Endothelial cell of umbilical vein (primary cell): ENCODE measurements around the gene PTGES2. TPM values are rescaled to one million over a fixed set of nuclear protein-coding genes. Genes with fewer than 3 reads are reported as not detected.

ENCODE experiments used
- BruUV-seq: library from RNA; stranded (reverse); fragments of 400-500 nt; replicated peaks from 2 replicates; lab custom pipeline; 2021; lab: Mats Ljungman, UMichigan
- CTCF ChIA-PET: fragments of 300-600, 350-600 bp; sonication (Branson Sonifier 250); formaldehyde crosslinking; loops from one replicate; lab custom pipeline; 2021; ENCODE audit warnings: antibody characterized with exemption, inconsistent platforms; lab: Charles Lee
- POLR2A ChIA-PET: fragments of 300-600, 350-600 bp; sonication (Branson Sonifier 250); formaldehyde crosslinking; loops from one replicate; lab custom pipeline; 2021; ENCODE audit warnings: antibody characterized with exemption, inconsistent platforms; lab: Charles Lee
- DNase-seq: peaks from one replicate; pipeline ENCODE4 v3.0.0-alpha.2; 2011; ENCODE audit warnings: low read depth, low spot score
- FAIRE-seq: peaks from 2 replicates; lab custom pipeline; 2011; peaks lifted over from hg19 to GRCh38; lab: Jason Lieb, UNC
- H2AFZ ChIP-seq: 2 replicates; pipeline ENCODE4 v1.6.0; 2012; ENCODE audit warnings: low read depth, low read length, control low read depth, inconsistent platforms
- H3K27ac ChIP-seq: 2 replicates; pipeline ENCODE4 v1.5.1; 2011; ENCODE audit warnings: low read depth, mild to moderate bottlenecking, control low read depth, low read length, moderate library complexity; ENCODE audit not compliant: insufficient read depth
- H3K27me3 ChIP-seq, 2 experiments: 2 replicates each; pipeline versions ENCODE4 v1.6.0 to v1.6.1; 2011; ENCODE audit warnings: low read length in 2 of 2, mixed read lengths in 1 of 2; ENCODE audit not compliant: control insufficient read depth in 2 of 2, insufficient read depth in 2 of 2
- H3K36me3 ChIP-seq, 2 experiments: 2 replicates in 1 of 2; 3 replicates in 1 of 2; pipeline ENCODE4 v1.5.1; 2011; ENCODE audit warnings: low read length in 2 of 2, mild to moderate bottlenecking in 1 of 2, moderate library complexity in 1 of 2; ENCODE audit not compliant: control insufficient read depth in 2 of 2, insufficient read depth in 2 of 2; ENCODE audit errors: extremely low read depth in 1 of 2
- H3K4me1 ChIP-seq: 3 replicates; pipeline ENCODE4 v1.5.1; 2011; ENCODE audit warnings: mild to moderate bottlenecking, low read length; ENCODE audit not compliant: control insufficient read depth, insufficient read depth; ENCODE audit errors: extremely low read depth
- H3K4me2 ChIP-seq: 2 replicates; pipeline ENCODE4 v1.6.1; 2011; ENCODE audit warnings: low read length, control low read depth, mixed read lengths; ENCODE audit not compliant: insufficient read depth
- H3K4me3 ChIP-seq, 3 experiments: fragments of 200-600 bp in 1 of 3; sonication (generic), shearing (Covaris generic) in 1 of 3; replicated peaks in 1 of 3; 2 replicates each; pipeline ENCODE4 v1.5.1; 2011 to 2016; ENCODE audit warnings: control low read depth in 3 of 3, low read length in 3 of 3, mild to moderate bottlenecking in 2 of 3, inconsistent platforms in 1 of 3, low read depth in 1 of 3, moderate library complexity in 1 of 3; ENCODE audit not compliant: insufficient read depth in 1 of 3
- H3K79me2 ChIP-seq: 2 replicates; pipeline ENCODE4 v1.6.0; 2012; ENCODE audit warnings: low read length, inconsistent platforms; ENCODE audit not compliant: control insufficient read depth, insufficient read depth
- H3K9ac ChIP-seq: replicated peaks from 2 replicates; pipeline ENCODE3; 2011; ENCODE audit warnings: low read length, control low read depth; ENCODE audit not compliant: insufficient read depth; ENCODE audit errors: extremely low read depth
- H3K9me1 ChIP-seq: replicated peaks from 3 replicates; pipeline ENCODE4 v1.6.0; 2011; ENCODE audit warnings: mild to moderate bottlenecking, low read length; ENCODE audit not compliant: control insufficient read depth, insufficient read depth; ENCODE audit errors: extremely low read depth
- H3K9me3 ChIP-seq: replicated peaks from 2 replicates; pipeline ENCODE4 v1.5.1; 2012; ENCODE audit warnings: low read length, inconsistent platforms; ENCODE audit not compliant: control insufficient read depth, insufficient read depth
- H4K20me1 ChIP-seq: replicated peaks from 2 replicates; pipeline ENCODE3; 2011; ENCODE audit warnings: mild to moderate bottlenecking, low read length; ENCODE audit not compliant: control insufficient read depth, insufficient read depth; ENCODE audit errors: extremely low read depth
- EZH2 ChIP-seq: IDR thresholded peaks from 2 replicates; pipeline ENCODE4 v1.6.1; 2012; ENCODE audit warnings: borderline replicate concordance, low read depth, mild to moderate bottlenecking, moderate library complexity, low read length, inconsistent platforms; ENCODE audit not compliant: severe bottlenecking
- FOS ChIP-seq: IDR thresholded peaks from 2 replicates; pipeline ENCODE4 v1.6.1; 2011; ENCODE audit warnings: mild to moderate bottlenecking, low read length, moderate library complexity, borderline replicate concordance; ENCODE audit not compliant: insufficient read depth
- GATA2 ChIP-seq: IDR thresholded peaks from 2 replicates; pipeline ENCODE4 v1.7.0; 2011; ENCODE audit warnings: low read depth, mild to moderate bottlenecking, moderate library complexity, mixed read lengths, low read length; ENCODE audit not compliant: insufficient read length, insufficient read depth
- JUN ChIP-seq: IDR thresholded peaks from 2 replicates; pipeline ENCODE4 v1.6.1; 2011; ENCODE audit warnings: borderline replicate concordance, low read depth; ENCODE audit not compliant: insufficient read length, insufficient read depth
- MYC ChIP-seq: IDR thresholded peaks from one replicate; pipeline ENCODE4 v1.6.1; 2011; ENCODE audit warnings: mild to moderate bottlenecking, low read depth, low read length
- POLR2A ChIP-seq: IDR thresholded peaks from 2 replicates; pipeline ENCODE4 v1.6.1; 2012; ENCODE audit warnings: low read depth, mild to moderate bottlenecking, control low read depth, low read length
- POLR2AphosphoS5 ChIP-seq: IDR thresholded peaks from 2 replicates; pipeline ENCODE4 v1.6.1; 2012; ENCODE audit warnings: low read depth, mild to moderate bottlenecking, control low read depth, low read length, moderate library complexity; ENCODE audit not compliant: insufficient read depth
- dilution Hi-C: fragments of 300-500 bp; cut with MboI; formaldehyde crosslinking; loops from one replicate; pipeline ENCODE4 v1.15.0; 2019; ENCODE audit warnings: low sequenced_read_pairs; ENCODE audit not compliant: extremely low pct_ligation_motif_present
- intact Hi-C: fragments of 100-400 bp; cut with micrococcal nuclease; formaldehyde crosslinking; loops from one replicate; pipeline ENCODE4 v1.10.0; 2022
- polyA plus RNA-seq, 4 experiments: library from polyadenylated mRNA; depleted of rRNA in 3 of 4; stranded (reverse) in 3 of 4; unstranded in 1 of 4; fragments of >200 nt; gene quantifications; 2 replicates each; pipeline versions ENCODE4 v1.2.1 to v1.2.3, GENCODE V29; 2011 to 2012; ENCODE audit warnings: missing spikeins in 1 of 4
- total RNA-seq: library from RNA; stranded (reverse); gene quantifications from 2 replicates; pipeline ENCODE4 v1.2.3, GENCODE V29; 2021
- TF ChIP-seq, protein P1 (sequence below), 2 donors: IDR thresholded peaks; 1 replicate in 1 of 2; 2 replicates in 1 of 2; pipeline ENCODE4 v1.5.1; 2011; ENCODE audit warnings: low read length in 2 of 2, mild to moderate bottlenecking in 2 of 2, moderate library complexity in 2 of 2, control low read depth in 1 of 2, inconsistent platforms in 1 of 2, low read depth in 1 of 2; ENCODE audit not compliant: insufficient read depth in 1 of 2; ENCODE audit errors: extremely low read depth in 1 of 2
- TF ChIP-seq, protein P2 (sequence below): IDR thresholded peaks from 2 replicates; pipeline ENCODE4 v1.6.1; 2011; ENCODE audit not compliant: insufficient read depth, insufficient read length

Gene PTGES2
- total and polyA plus RNA-seq, 2 donors (not counting 3 experiments of a cell fraction or from before 2014, with no cell fraction given), result 64.2 to 69.9 TPM

DNA sequence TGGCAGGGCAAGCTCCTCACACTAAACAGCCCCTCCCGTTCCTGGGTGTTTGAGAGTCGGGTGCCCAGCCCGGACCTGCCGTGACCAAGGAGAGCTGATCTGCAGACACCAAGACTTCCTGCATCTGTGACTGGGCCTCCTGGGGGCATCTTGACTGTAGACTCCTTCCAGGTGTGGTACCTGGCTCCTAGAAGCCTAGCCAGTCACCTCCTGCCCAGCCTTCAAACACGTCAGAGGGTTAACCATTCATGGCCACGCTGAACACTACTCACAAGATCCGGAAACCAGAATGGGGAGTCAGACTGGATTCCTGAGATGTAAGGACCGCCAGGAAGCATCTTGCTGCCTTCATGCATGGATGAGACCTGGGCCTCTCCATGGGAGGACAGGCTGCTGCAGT is 18.0 kb upstream of the PTGES2 start:
- POLR2A ChIA-PET, result no interaction called here
- no peak for TF ChIP-seq POLR2A
- H3K4me2 ChIP-seq, result no peak overlapping the region

DNA sequence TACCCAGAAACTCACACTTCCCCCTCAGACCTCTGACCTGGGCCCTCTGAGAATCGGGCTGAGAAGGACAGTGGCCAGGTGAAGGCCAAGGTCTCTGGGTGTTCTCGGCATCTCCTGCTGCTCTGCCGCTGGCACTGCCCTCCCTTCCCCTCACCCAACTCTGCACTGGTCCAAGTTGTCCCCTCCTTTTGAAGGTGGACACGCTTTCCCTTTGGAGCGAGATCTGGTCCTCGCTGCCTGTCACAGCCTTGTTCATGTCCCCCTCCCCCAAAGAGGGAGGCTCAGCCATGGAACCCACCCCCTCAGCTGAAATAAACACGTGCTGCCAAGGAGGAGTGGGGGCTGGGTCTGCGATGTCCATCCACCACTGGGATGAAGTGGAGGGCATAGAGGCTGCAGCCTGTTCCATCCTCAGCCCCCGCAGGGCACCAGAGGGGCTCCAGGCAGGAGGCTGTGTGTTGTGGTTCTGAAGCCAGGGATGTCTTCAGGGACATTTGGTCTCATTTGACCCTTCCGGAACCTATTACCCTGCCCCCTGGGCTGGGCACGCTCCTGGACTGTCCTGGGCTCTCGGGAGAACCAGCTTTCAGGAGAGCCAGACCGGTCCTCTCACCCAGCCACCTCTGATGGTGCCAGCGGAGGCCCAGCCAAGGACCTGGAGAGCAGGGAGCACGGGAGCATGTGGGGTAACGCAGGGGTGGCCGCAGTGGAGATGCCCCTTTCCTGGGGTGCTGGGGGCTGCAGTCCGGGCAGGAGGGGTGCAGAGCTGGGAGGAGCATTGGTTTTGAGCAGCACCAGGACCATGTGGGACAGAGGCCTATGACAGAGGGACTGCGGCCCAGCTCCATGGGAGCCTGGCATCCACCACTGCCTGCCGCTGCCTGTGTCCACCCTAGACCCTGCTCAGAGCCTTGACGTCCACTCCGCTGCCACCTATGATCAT is 17.0 kb upstream of the PTGES2 start:
- H2AFZ ChIP-seq, result no peak overlapping the region
- DNase-seq (no peak), FAIRE-seq (no peak)
- TF ChIP-seq, protein P1, sequence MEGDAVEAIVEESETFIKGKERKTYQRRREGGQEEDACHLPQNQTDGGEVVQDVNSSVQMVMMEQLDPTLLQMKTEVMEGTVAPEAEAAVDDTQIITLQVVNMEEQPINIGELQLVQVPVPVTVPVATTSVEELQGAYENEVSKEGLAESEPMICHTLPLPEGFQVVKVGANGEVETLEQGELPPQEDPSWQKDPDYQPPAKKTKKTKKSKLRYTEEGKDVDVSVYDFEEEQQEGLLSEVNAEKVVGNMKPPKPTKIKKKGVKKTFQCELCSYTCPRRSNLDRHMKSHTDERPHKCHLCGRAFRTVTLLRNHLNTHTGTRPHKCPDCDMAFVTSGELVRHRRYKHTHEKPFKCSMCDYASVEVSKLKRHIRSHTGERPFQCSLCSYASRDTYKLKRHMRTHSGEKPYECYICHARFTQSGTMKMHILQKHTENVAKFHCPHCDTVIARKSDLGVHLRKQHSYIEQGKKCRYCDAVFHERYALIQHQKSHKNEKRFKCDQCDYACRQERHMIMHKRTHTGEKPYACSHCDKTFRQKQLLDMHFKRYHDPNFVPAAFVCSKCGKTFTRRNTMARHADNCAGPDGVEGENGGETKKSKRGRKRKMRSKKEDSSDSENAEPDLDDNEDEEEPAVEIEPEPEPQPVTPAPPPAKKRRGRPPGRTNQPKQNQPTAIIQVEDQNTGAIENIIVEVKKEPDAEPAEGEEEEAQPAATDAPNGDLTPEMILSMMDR (IDR thresholded peaks at IDR 0.05; ENCODE audit: extremely low read depth in 1 of 2, insufficient read depth in 1 of 2, low read depth in 1 of 2, low read length in 2 of 2), result no peak
- TF ChIP-seq JUN, result no peak
- TF ChIP-seq POLR2A, result no peak
- TF ChIP-seq FOS, result no peak
- TF ChIP-seq MYC, result no peak
- no peak for TF ChIP-seq GATA2
- TF ChIP-seq, protein P2, sequence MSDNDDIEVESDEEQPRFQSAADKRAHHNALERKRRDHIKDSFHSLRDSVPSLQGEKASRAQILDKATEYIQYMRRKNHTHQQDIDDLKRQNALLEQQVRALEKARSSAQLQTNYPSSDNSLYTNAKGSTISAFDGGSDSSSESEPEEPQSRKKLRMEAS, result no peak
- TF ChIP-seq EZH2, result no peak
- no peak for TF ChIP-seq POLR2AphosphoS5
- no TSS peak for BruUV-seq
- H3K27me3 ChIP-seq, result no peaks in the 10 kb centered on the region
- H4K20me1 ChIP-seq, result no peaks in the 10 kb centered on the region
- dilution Hi-C loops, result no loop called here
- H3K36me3 ChIP-seq, result no peaks in the 10 kb centered on the region
- no peaks in the 10 kb centered on the region for H3K9me3 ChIP-seq
- CTCF ChIA-PET, result no interaction called here
- H3K79me2 ChIP-seq, result no peaks in the 10 kb centered on the region
- H3K4me2 ChIP-seq, result no peak overlapping the region
- H3K27ac ChIP-seq, result no peak overlapping the region
- H3K9me1 ChIP-seq, result no peaks in the 10 kb centered on the region
- POLR2A ChIA-PET, result no interaction called here
- intact Hi-C loops, result no loop called here
- H3K9ac ChIP-seq, result no peak overlapping the region
- no peaks in the 10 kb centered on the region for H3K4me1 ChIP-seq
- H3K4me3 ChIP-seq, result no peak overlapping the region

More for the DNA sequence above, 18.0 kb upstream of the PTGES2 start:
- Histone ChIP-seq H3K27me3 (no peaks in the 10 kb centered on the region), H3K9ac (no peak overlapping the region), H3K36me3 (no peaks in the 10 kb centered on the region), H4K20me1 (no peaks in the 10 kb centered on the region), H3K4me1 (no peaks in the 10 kb centered on the region), H2AFZ (no peak overlapping the region), H3K79me2 (no peaks in the 10 kb centered on the region), H3K4me3 (no peak overlapping the region), H3K27ac (no peak overlapping the region), H3K9me3 (no peaks in the 10 kb centered on the region), H3K9me1 (no peaks in the 10 kb centered on the region)
- CTCF ChIA-PET, result interaction anchor here (0.7 to 2.0 kb wide), 2 partner anchors 9 to 28 kb away, joined by 3 to 7 read pairs; no protein-coding TSS in a partner anchor
- intact Hi-C loops (no loop called here), dilution Hi-C loops (no loop called here)
- no TSS peak for BruUV-seq
- DNase-seq (no peak), FAIRE-seq (no peak)
